22Rv1 (cell line): ENCODE results near the gene PARVG.

ENCODE experiments used
- H3K27ac ChIP-seq: fragments of 450-650 bp; 2 replicates; pipeline ENCODE4 v1.5.1; 2017
- ZFX ChIP-seq: fragments of 450-650 bp; IDR thresholded peaks from 2 replicates; pipeline ENCODE4 v1.6.1; 2017; ENCODE audit warnings: antibody characterized with exemption, borderline replicate concordance
- TF ChIP-seq, protein P1 (sequence below): fragments of 450-650 bp; IDR thresholded peaks from 2 replicates; pipeline ENCODE4 v1.5.1; 2017; ENCODE audit warnings: mild to moderate bottlenecking

PARVG gene

DNA sequence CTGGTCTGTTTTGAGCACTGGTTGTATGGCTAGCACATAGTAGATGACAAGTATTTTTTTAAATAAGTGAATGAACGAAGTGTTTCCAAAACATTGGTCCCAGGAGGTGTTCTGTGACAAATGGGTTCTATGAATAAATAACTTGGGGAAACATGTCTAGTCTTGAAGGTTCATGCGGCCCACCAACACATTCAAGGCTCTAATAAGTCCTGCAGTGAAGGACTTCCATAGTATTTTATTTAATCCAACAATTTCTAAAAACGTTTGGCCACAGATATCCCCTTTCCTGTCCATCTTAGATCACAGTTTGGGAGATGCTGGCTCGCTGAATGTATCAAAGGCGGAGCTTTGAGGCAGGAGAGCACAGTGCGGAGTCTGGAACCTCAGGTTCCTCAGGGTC lies 22.5 kb downstream of the PARVG start:
- no peak for TF ChIP-seq ZFX
- TF ChIP-seq, protein P1, sequence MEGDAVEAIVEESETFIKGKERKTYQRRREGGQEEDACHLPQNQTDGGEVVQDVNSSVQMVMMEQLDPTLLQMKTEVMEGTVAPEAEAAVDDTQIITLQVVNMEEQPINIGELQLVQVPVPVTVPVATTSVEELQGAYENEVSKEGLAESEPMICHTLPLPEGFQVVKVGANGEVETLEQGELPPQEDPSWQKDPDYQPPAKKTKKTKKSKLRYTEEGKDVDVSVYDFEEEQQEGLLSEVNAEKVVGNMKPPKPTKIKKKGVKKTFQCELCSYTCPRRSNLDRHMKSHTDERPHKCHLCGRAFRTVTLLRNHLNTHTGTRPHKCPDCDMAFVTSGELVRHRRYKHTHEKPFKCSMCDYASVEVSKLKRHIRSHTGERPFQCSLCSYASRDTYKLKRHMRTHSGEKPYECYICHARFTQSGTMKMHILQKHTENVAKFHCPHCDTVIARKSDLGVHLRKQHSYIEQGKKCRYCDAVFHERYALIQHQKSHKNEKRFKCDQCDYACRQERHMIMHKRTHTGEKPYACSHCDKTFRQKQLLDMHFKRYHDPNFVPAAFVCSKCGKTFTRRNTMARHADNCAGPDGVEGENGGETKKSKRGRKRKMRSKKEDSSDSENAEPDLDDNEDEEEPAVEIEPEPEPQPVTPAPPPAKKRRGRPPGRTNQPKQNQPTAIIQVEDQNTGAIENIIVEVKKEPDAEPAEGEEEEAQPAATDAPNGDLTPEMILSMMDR = no peak
- H3K27ac ChIP-seq = no peak overlapping the region

DNA sequence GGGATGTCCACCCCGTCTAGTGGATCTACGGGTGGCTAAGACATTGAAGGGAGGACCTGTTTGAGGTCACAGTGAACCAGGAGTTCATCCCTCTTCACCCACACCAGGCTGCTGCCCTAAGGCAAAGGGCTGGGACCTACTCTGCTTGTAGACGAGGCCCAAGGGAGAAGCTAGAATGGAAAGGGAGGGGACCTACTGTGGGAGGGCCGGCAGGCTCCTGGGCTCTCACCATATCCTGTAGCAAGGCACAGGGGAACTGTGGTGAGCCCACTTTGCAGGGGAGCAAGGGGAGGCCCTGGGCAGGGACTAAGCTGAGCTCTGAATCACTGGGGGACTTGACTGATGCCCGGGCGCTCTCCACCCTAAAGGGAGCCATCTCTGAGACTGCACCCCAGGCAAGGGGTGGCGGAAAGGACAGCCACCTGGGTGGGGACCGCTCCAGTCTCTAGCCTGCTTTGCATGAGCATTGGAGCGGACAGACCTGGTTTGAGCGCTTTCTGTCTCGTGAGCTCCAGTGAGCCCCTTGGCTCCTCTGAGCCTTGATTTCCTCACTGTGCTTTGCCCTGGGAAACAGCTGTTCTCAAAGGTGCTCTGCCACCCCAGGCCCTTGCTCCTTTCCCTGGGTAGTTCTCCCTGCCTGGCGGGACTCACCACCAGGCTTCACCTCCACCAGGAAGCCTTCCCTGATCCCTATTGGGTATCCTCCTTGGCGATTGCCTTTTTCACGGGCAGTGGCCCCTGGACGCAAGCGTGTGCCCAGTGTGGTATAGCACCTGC lies 24.2 kb downstream of the PARVG start:
- TF ChIP-seq, protein P1 = no peak
- no peak for TF ChIP-seq ZFX
- H3K27ac ChIP-seq = no peak overlapping the region

DNA sequence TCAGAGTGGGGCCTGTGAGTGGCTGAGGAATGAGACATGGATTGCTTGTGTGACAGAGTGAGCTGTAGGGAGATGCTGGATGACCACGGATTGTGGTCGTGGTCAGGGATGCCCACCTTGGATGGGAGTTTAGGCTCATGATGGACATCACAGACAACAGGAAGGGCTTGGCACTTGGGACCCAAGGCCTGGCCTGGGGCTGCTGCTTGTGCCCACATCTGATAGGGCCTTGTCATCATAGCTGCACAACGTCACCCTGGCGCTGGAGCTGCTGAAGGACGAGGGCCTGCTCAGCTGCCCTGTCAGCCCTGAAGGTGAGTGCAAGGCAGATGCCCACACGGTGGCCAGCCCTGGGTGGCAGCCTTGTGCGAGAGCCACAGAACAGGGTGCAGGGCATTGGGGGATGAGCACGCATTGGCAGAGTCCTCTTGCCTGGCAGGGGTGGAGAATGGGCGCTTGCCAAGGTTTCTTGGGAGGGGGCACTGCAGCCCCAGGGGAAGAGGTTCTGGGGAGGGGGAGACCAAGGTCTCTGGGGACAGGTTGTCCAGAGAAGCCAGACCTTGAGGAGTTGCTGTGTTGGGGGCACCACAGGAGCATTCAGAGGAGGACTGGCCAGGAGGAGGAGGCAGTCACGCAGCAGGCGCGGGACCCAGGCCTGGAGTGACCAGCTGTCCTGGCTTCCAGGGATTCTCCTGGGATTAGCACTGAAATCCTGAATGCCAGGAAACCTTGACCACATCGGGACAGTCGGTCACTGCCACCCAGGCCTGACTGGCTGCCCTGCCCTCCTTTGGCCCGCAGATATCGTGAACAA lies 25.0 kb downstream of the PARVG start:
- TF ChIP-seq ZFX = no peak
- TF ChIP-seq, protein P1 = no peak
- no peak overlapping the region for H3K27ac ChIP-seq

DNA sequence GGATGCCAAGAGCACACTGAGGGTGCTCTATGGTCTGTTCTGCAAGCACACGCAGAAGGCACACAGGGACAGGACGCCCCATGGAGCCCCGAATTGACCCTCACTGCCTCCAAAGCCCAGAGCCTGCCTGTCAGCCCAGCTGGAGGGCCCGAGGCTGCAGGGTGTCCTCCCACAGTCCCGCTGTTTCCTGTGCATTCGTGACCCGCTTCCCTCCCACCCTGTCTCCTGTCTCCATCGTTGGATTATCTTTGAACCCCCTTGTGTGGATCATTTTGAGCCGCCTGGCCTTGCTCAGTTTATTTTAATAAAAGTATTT lies 25.6 kb downstream of the PARVG start:
- no peak overlapping the region for H3K27ac ChIP-seq
- TF ChIP-seq, protein P1 = no peak
- no peak for TF ChIP-seq ZFX

DNA sequence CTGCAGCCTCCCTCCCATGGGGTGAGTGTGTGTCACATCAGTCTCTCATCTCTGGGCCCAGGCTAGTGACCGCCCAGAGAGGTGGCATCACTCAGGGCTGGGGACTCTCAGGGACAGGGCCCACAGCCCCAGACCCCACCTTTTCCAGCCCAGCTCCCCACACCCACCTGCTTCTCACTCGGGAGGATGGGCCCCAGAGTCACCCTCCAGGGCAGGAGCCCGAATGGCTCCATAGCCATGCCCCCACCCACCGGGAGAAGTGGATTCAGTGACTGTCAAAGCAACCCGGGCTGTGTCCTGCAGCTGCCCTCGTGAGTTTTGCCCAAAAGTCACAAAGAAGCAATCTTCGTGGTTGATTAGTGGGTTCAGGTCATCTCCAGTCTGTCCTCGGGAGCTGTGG lies 26.0 kb downstream of the PARVG start:
- no peak overlapping the region for H3K27ac ChIP-seq
- TF ChIP-seq ZFX = no peak
- TF ChIP-seq, protein P1 = no peak

DNA sequence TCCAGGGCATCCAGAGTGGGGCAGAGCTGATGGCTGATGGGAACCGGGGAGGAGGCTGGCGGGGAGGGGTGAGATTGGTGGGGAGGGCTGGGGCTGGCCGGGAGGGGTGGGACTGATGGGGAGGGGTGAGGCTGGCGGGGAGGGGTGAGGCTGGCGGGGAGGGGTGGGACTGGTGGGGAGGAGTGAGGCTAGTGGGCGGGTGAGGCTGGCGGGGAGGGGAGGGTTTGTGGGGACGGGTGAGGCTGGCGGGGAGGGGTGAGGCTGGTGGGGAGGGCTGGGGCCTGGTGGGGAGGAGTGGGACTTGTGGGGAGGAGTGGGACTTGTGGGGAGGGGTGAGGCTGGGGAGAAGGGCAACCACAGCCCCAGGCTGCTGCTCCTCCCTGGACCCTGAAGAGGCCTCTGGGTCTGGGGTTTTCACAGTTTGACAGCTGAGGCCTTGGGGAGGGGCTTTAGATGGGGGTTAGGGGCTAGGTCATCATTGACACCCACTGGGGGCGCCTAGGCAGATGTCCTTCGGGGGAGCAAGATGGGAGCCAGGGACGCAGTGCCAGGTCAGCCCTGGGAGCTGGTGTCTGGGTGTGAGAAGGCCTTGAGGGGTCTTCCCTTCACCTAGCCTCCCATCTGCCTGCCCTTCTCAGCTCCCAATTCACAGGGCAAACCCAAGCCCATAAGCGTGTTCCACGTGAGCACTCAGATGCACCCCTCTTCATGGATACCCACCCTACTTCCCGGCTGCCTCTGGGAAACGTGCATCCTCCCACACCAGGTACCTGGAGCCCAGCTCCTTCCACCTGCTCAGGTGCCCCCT lies 26.7 kb downstream of the PARVG start:
- TF ChIP-seq, protein P1 = no peak
- no peak for TF ChIP-seq ZFX
- no peak overlapping the region for H3K27ac ChIP-seq

DNA sequence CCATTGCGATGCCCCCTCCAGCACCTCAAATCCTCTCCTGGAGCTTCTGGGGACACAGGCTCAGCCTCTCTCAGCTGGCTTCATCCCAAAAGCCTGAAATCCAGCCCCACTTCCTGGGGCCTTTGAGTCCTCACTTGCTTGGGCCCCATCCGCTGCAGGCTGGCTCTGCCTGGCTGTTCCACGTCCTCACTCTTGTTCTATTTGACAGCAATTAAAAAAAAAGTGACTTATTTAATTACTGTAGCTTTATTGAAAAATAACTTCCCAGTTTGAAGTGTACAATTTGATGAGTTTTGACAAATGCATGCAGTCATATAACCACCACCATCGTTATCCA lies 27.2 kb downstream of the PARVG start:
- H3K27ac ChIP-seq = no peak overlapping the region
- TF ChIP-seq, protein P1 = no peak
- no peak for TF ChIP-seq ZFX
